H54 (cell line): Measurements from ENCODE around the gene IFT122.

Source experiments
- DNase-seq: peaks from one replicate; pipeline ENCODE4 v3.0.0; 2011; ENCODE audit warnings: low spot score, mixed read lengths; ENCODE audit not compliant: insufficient read length
- FAIRE-seq: peaks from 3 replicates; lab custom pipeline; 2011; peaks lifted over from hg19 to GRCh38; lab: Jason Lieb, UNC
- POLR2A ChIP-seq: IDR thresholded peaks from 2 replicates; pipeline ENCODE4 v1.6.1; 2011; ENCODE audit warnings: low read depth, mild to moderate bottlenecking, low read length

Gene IFT122

GRCh38 chr3:129547241-129547640, 107.2 kb downstream of the IFT122 start:
- DNase-seq (no peak), FAIRE-seq (no peak)
- TF ChIP-seq POLR2A = no peak

DNA sequence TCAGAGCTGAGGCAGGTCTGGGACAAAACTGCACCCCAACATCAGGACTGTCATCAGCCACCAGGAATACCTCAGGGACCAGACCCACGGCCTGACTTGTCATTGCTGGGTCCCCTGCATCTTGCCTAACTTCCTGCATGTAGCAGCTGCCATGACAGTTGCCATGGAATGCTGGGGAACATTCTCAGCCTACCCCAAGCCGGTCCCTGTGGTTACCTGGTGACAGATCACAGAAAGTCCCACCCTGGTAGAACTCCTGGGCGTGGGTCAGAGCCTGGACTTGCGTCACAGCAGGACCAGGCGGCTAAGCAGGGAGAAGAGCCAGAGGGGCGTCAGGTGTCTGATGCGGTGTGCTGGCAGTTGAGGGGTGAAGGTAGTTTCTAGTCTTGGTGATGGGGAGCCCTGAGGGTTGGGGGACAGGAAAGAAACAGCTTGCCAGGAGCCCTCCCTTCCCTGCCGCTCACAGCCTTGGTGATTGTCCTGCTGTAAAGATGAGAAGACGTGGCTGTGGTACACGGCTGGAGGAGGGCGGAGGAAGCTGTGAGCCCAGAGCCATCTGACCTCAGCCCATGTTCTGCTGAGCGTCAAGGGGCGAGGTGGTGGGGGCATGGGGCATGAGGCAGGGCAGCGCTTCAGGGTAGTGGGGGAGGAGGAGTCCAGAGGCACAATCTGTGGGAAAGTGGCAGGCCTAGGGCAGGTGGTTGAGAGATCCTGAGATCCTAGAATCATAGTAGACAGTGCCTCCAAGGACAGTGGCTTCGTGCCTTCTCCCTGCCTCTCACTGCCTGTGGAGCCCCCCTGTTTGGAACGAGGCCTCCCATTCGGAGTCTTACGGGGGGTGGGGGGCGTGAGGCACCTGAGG, 108.3 kb downstream of the IFT122 start:
- DNase-seq (no peak), FAIRE-seq (no peak)

DNA sequence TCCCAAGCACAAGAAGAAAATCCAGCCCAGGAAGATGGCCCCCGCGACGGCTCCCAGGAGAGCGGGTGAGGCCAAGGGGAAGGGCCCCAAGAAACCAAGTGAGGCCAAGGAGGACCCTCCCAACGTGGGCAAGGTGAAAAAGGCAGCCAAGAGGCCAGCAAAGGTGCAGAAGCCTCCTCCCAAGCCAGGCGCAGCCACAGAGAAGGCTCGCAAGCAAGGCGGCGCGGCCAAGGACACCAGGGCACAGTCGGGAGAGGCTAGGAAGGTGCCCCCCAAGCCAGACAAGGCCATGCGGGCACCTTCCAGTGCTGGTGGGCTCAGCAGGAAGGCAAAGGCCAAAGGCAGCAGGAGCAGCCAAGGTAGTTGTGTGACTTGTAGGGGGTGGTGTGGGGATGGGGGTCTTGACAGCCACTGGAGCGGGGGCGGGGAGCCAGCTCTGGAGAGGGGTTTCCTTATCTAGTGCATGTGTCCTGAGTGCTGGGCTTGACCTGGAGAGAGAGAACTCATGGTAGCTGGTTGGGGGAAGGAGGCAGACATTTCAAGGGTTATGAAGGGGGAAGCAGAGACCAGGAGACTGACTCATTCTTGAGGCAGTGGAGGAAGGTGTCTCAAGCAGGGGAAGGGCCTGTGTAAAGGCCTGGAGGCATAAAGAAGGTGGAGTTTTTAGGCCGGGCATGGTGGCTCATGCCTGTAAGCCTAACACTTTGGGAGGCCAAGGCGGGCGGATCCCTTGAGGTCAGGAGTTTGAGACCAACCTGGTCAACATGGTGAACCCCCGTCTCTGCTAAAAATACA, 109.2 kb downstream of the IFT122 start:
- FAIRE-seq = no peak
- no peak for TF ChIP-seq POLR2A
- peak; percentile 93 for DNase-seq

More for the DNA sequence above, 108.3 kb downstream of the IFT122 start:
- no peak for TF ChIP-seq POLR2A

GRCh38 chr3:129549805-129550204, 109.8 kb downstream of the IFT122 start:
- DNase-seq = no peak
- FAIRE-seq = no peak
- no peak for TF ChIP-seq POLR2A

DNA sequence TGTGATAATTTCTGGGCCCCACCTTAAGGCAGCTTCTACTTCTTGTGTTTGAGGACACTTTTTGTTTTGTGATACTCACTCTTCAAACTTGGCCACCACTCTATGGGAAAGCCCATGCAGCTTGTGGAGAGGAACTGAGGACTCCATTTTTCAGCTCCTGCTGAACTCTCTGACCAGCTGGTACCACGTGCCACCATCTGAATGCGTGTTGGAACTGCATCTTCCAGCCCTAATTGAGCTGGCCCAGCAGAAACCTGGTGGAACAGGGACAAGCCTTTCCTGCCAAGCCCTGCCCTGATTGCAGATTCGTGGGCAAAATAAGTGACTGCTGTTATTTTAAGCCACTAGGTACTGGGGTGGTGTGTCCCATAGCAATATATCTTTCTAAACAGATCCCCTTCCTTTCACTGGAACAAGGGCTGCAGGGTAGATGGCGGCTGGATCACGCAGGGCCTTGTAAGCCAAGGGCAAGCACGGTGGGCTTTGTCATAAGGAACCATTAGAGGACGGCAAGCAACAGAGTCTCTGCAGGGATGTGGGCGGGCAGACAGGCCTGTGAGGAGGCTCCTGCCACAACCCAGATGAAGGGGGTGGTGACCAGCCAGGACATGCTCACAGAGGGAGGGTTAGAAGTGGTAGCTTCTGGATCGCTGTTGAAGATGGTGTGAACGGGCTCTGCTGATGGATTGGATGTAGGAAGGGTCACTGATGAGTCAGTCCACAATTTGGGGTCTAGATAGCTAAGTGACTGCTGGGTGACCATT, 112.4 kb downstream of the IFT122 start:
- FAIRE-seq = no peak
- no peak for TF ChIP-seq POLR2A
- no peak for DNase-seq

DNA sequence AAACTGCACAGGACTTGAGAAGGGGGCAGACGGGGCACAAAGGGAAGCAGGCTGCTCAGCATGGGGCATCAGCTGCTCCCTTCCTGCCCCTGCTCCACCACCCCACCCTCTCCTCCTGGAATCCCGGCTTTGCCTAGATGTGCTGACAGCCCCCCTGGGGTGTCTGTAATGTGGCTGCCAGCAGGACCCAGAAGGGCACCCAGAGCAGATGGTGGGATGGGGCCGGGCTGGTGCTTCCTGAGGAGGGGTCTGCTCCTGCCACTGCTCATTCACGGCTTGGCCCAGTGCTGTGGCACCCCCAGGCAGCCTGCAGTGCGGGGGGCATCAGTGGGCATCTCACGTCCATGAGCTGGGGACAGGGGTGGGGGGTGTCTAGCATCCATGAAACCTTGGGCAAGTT, 113.1 kb downstream of the IFT122 start:
- FAIRE-seq (no peak), DNase-seq (peak; percentile 53)
- no peak for TF ChIP-seq POLR2A

DNA sequence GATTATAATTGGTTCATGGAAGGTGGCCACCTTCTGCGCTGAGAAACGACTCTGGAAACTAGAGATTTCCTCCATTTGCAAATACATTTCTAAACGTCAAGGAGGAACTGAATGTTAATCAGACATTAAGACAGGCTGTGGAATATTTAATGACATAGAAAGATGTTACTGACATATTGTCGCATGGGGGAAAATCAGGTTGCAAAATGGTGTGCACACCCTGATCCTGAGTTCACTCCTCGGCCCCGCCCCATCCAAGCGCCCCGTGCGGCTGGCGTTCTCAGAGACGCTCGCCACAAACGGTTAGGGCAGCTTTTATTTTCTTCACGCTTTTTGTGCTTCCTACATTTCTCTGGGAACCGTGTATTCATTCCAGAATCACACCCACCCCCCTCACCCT, 113.7 kb downstream of the IFT122 start:
- FAIRE-seq (no peak), DNase-seq (no peak)
- TF ChIP-seq POLR2A = no peak

GRCh38 chr3:129554356-129555152, 114.5 kb downstream of the IFT122 start:
- no peak for FAIRE-seq
- TF ChIP-seq POLR2A = no peak

DNA sequence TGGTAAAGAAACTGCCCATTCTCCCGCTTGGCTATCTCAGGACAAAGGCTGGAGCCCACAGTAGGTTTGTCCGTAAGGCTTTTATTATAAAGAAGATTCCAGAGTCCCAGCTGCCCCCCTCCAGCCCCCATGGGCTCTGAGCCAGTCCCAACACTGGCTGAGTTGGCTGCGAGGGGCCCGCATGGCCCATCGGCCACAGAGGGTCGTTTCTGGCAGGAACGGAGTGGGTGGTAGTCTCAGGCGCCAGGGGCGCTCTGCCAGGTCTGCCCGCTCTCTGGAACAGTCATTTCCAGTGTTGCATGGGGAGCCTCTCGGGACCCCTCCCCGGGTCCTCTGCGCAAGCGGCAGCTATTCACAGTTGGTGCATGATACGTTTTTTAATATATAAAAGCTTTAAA, 115.1 kb downstream of the IFT122 start:
- TF ChIP-seq POLR2A = no peak
- FAIRE-seq (no peak), DNase-seq (no peak)

More at GRCh38 chr3:129554356-129555152, 114.5 kb downstream of the IFT122 start:
- no peak for DNase-seq

GRCh38 chr3:129555616-129556357, 115.8 kb downstream of the IFT122 start:
- DNase-seq = no peak
- no peak for FAIRE-seq
- no peak for TF ChIP-seq POLR2A

GRCh38 chr3:129556358-129556695, 116.3 kb downstream of the IFT122 start:
- DNase-seq = no peak
- TF ChIP-seq POLR2A = no peak
- FAIRE-seq = no peak

- FAIRE-seq (no peak), DNase-seq (no peak)
- no peak for TF ChIP-seq POLR2A
Observed at GRCh38 chr3:129556890-129557547, 117.0 kb downstream of the IFT122 start.

DNA sequence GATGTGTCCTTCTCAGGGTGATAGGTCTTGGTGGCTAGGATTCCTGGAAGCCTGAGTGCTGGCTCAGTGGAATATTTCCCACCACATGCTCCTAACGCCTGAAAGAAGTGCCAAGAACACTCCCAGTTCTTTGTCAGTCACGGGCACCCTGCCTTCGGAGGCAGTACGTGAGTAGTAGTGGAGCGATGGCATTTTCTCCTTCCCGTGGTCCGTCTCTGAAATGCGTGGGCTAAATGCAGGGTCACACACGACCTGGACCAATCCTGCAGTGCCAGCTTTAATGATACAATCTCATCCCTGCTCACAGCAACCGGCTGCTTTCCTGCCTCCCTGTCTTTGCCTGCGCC, 117.5 kb downstream of the IFT122 start:
- DNase-seq = no peak
- FAIRE-seq = no peak
- TF ChIP-seq POLR2A = no peak
